IMR-90 (cell line): Measurements from ENCODE around the gene E2F4. TPM values are rescaled to one million over a fixed set of nuclear protein-coding genes. Genes with fewer than 3 reads are reported as not detected.

Source experiments
- ATAC-seq: fragments of 200-7000 bp; cut with Tn5 transposase; 2 replicates; pipeline ENCODE4 v1.9.1; 2020; ENCODE audit warnings: low read depth, mild to moderate bottlenecking, moderate library complexity
- BruUV-seq: library from RNA; stranded (reverse); fragments of 400-500 nt; replicated peaks from 2 replicates; lab custom pipeline; 2021; lab: Mats Ljungman, UMichigan
- CTCF ChIA-PET: fragments of 300-600 bp; formaldehyde crosslinking; extraction: SDS; loops from one replicate; lab custom pipeline; 2021; ENCODE audit warnings: antibody characterized with exemption; lab: Yijun Ruan, JAX
- POLR2A ChIA-PET: fragments of 300-600 bp; sonication (Branson Sonifier 250); formaldehyde crosslinking; loops from one replicate; lab custom pipeline; 2022; ENCODE audit warnings: antibody characterized with exemption; ENCODE audit not compliant: unreplicated experiment; lab: Charles Lee
- DNase-seq: peaks from one replicate; pipeline ENCODE4 v3.0.0; 2013
- H2AFZ ChIP-seq: replicated peaks from 2 replicates; pipeline ENCODE3; 2013; ENCODE audit warnings: low read length, mild to moderate bottlenecking; ENCODE audit not compliant: poor library complexity
- H2AK5ac ChIP-seq: 2 replicates; pipeline ENCODE4 v1.6.1; 2013; ENCODE audit warnings: low read depth, low read length, inconsistent platforms
- H2AK9ac ChIP-seq: replicated peaks from 2 replicates; pipeline ENCODE3; 2013; ENCODE audit warnings: mild to moderate bottlenecking, low read depth, low read length, moderate library complexity; ENCODE audit not compliant: poor library complexity
- H2BK120ac ChIP-seq: 2 replicates; pipeline ENCODE4 v1.6.1; 2013; ENCODE audit warnings: low read depth, low read length, inconsistent platforms
- H2BK15ac ChIP-seq: 3 replicates; pipeline ENCODE4 v1.6.1; 2013; ENCODE audit warnings: low read depth, low read length, inconsistent platforms
- H2BK20ac ChIP-seq: 2 replicates; pipeline ENCODE4 v1.6.1; 2013; ENCODE audit warnings: low read depth, mild to moderate bottlenecking, inconsistent platforms, low read length, moderate library complexity
- H2BK5ac ChIP-seq: 2 replicates; pipeline ENCODE4 v1.6.1; 2013; ENCODE audit warnings: mild to moderate bottlenecking, low read depth, low read length, inconsistent platforms; ENCODE audit not compliant: poor library complexity, severe bottlenecking
- H3K14ac ChIP-seq: replicated peaks from 2 replicates; pipeline ENCODE4 v1.6.1; 2013; ENCODE audit warnings: low read depth, low read length, inconsistent platforms
- H3K18ac ChIP-seq: 2 replicates; pipeline ENCODE4 v1.6.1; 2013; ENCODE audit warnings: low read depth, low read length, control low read depth
- H3K23ac ChIP-seq: 2 replicates; pipeline ENCODE4 v1.6.1; 2013; ENCODE audit warnings: low read depth, low read length, inconsistent platforms
- H3K27ac ChIP-seq: 2 replicates; pipeline ENCODE4 v1.5.1; 2013; ENCODE audit warnings: mild to moderate bottlenecking, control low read depth, low read length; ENCODE audit not compliant: insufficient read depth
- H3K27me3 ChIP-seq: 2 replicates; pipeline ENCODE4 v1.6.1; 2013; ENCODE audit warnings: low read length; ENCODE audit not compliant: control insufficient read depth, insufficient read depth
- H3K36me3 ChIP-seq: 2 replicates; pipeline ENCODE4 v1.6.1; 2013; ENCODE audit warnings: low read length, mixed read lengths; ENCODE audit not compliant: control insufficient read depth, insufficient read depth
- H3K4ac ChIP-seq: 2 replicates; pipeline ENCODE4 v1.6.1; 2013; ENCODE audit warnings: low read depth, low read length, inconsistent platforms
- H3K4me1 ChIP-seq: 2 replicates; pipeline ENCODE4 v1.6.1; 2013; ENCODE audit warnings: low read length, mixed read lengths; ENCODE audit not compliant: control insufficient read depth, insufficient read depth
- H3K4me2 ChIP-seq: 2 replicates; pipeline ENCODE4 v1.6.1; 2013; ENCODE audit warnings: low read depth, mild to moderate bottlenecking, control low read depth, low read length, moderate library complexity
- H3K4me3 ChIP-seq: 2 replicates; pipeline ENCODE4 v1.5.1; 2013; ENCODE audit warnings: low read depth, mild to moderate bottlenecking, control low read depth, low read length, moderate library complexity; ENCODE audit not compliant: insufficient read depth
- H3K56ac ChIP-seq: 2 replicates; pipeline ENCODE4 v1.6.1; 2013; ENCODE audit warnings: low read length, inconsistent platforms; ENCODE audit not compliant: insufficient read depth; ENCODE audit errors: extremely low read depth
- H3K79me1 ChIP-seq, 2 experiments: 2 replicates each; pipeline ENCODE4 v1.6.1; 2013; ENCODE audit warnings: low read length in 2 of 2, inconsistent platforms in 1 of 2, low read depth in 1 of 2
- H3K9ac ChIP-seq: 2 replicates; pipeline ENCODE4 v1.6.1; 2013; ENCODE audit warnings: low read depth, low read length, control low read depth
- H3K9me1 ChIP-seq: 2 replicates; pipeline ENCODE4 v1.6.1; 2013; ENCODE audit warnings: low read length, inconsistent platforms; ENCODE audit not compliant: insufficient read depth
- H3K9me3 ChIP-seq: 2 replicates; pipeline ENCODE4 v1.6.1; 2013; ENCODE audit warnings: low read length; ENCODE audit not compliant: control insufficient read depth, insufficient read depth
- H4K20me1 ChIP-seq: 2 replicates; pipeline ENCODE4 v1.6.1; 2013; ENCODE audit warnings: low read length, inconsistent platforms; ENCODE audit not compliant: insufficient read depth
- H4K5ac ChIP-seq: 2 replicates; pipeline ENCODE4 v1.6.1; 2013; ENCODE audit warnings: mild to moderate bottlenecking, low read depth, low read length, control low read depth
- H4K8ac ChIP-seq, 2 experiments: 2 replicates each; pipeline ENCODE4 v1.6.1; 2013; ENCODE audit warnings: low read depth in 2 of 2, low read length in 2 of 2, control low read depth in 1 of 2, inconsistent platforms in 1 of 2
- H4K91ac ChIP-seq: 2 replicates; pipeline ENCODE4 v1.6.1; 2013; ENCODE audit warnings: low read depth, low read length, inconsistent platforms; ENCODE audit not compliant: insufficient read depth
- RAD21 ChIP-seq: IDR thresholded peaks from 2 replicates; pipeline ENCODE4 v1.6.1; 2012; ENCODE audit warnings: low read length, improper control_type of control experiment
- SMC3 ChIP-seq: fragments of 150-350 bp; IDR thresholded peaks from 2 replicates; pipeline ENCODE4 v1.6.1; 2016; ENCODE audit warnings: low read depth, mild to moderate bottlenecking, antibody characterized with exemption, low read length, moderate library complexity
- WGBS, 2 experiments: methylation state at CpG; one replicate each; pipeline versions ENCODE4 v1.1.5 to v1.1.7; 2013; ENCODE audit warnings: missing lambda C conversion rate in 2 of 2; ENCODE audit not compliant: insufficient read length in 1 of 2; ENCODE audit errors: extremely low coverage in 2 of 2; 5-methylcytosine and 5-hydroxymethylcytosine counted together
- dilution Hi-C: fragments of 300-500 bp; cut with HindIII; formaldehyde crosslinking; loops from one replicate; pipeline ENCODE4 v1.14.3; 2018; ENCODE audit warnings: low sequenced_read_pairs; ENCODE audit not compliant: unreplicated experiment
- in situ Hi-C: fragments of 300-500 bp; cut with MboI; formaldehyde crosslinking; loops from 3 replicates; pipeline ENCODE4 v1.14.3; 2019; ENCODE audit warnings: low sequenced_read_pairs, inconsistent platforms, mixed read lengths
- intact Hi-C: fragments of 100-400 bp; cut with micrococcal nuclease; formaldehyde crosslinking; loops from 2 replicates; pipeline ENCODE4 v1.10.0; 2022
- polyA plus RNA-seq, 3 experiments: library from polyadenylated mRNA; depleted of rRNA; stranded (reverse); fragments of >200 nt; gene quantifications; 2 replicates each; pipeline ENCODE4 v1.2.3, GENCODE V29; 2012; ENCODE audit warnings: low replicate concordance in 1 of 3
- total RNA-seq: library from RNA; depleted of rRNA; stranded (reverse); fragments of >200 nt; gene quantifications from 2 replicates; pipeline ENCODE4 v1.2.3, GENCODE V29; 2012
- TF ChIP-seq, protein P1 (sequence below): conservative IDR thresholded peaks from 2 replicates; pipeline ENCODE4 v1.5.1; 2012; ENCODE audit warnings: mild to moderate bottlenecking, low read depth, low read length, improper control_type of control experiment
- TF ChIP-seq, protein P2 (sequence below): fragments of 150-350 bp; IDR thresholded peaks from 2 replicates; pipeline ENCODE4 v1.6.1; 2017; ENCODE audit warnings: mild to moderate bottlenecking, antibody characterized with exemption, low read length, low read depth

E2F4 gene
- total and polyA plus RNA-seq, 2 of the 4 experiments (the other 2 are of a cell fraction), result 63.4 to 103 TPM

GRCh38 chr16:67198238-67198734, 6.3 kb downstream of the E2F4 start:
- H3K79me1 ChIP-seq, result peaks cover 16 to 36% of the 10 kb centered on the region in 2 experiments
- H3K23ac ChIP-seq, result no peak overlapping the region
- no peak overlapping the region for H3K4ac ChIP-seq
- peak; percentile 64 for ATAC-seq
- H2AFZ ChIP-seq, result no peak overlapping the region
- H2AK5ac ChIP-seq, result no peak overlapping the region
- no peak overlapping the region for H2BK5ac ChIP-seq
- H3K4me3 ChIP-seq, result no peak overlapping the region
- peaks cover 2% of the 10 kb centered on the region; the same call in 1 of the 2 replicates for H3K4me1 ChIP-seq
- peaks cover 21% of the 10 kb centered on the region for H4K20me1 ChIP-seq
- no peak overlapping the region for H3K9ac ChIP-seq
- H4K91ac ChIP-seq, result no peak overlapping the region
- H3K18ac ChIP-seq, result no peak overlapping the region
- peaks cover 69% of the 10 kb centered on the region for H3K36me3 ChIP-seq
- WGBS, 2 experiments, result 77% methylated on average over 4 of the region's 12 CpGs; no CpG with 5 or more reads in 1 of the 2 experiments
- TSS peak; percentile 77 for BruUV-seq
- TF ChIP-seq, protein P1, sequence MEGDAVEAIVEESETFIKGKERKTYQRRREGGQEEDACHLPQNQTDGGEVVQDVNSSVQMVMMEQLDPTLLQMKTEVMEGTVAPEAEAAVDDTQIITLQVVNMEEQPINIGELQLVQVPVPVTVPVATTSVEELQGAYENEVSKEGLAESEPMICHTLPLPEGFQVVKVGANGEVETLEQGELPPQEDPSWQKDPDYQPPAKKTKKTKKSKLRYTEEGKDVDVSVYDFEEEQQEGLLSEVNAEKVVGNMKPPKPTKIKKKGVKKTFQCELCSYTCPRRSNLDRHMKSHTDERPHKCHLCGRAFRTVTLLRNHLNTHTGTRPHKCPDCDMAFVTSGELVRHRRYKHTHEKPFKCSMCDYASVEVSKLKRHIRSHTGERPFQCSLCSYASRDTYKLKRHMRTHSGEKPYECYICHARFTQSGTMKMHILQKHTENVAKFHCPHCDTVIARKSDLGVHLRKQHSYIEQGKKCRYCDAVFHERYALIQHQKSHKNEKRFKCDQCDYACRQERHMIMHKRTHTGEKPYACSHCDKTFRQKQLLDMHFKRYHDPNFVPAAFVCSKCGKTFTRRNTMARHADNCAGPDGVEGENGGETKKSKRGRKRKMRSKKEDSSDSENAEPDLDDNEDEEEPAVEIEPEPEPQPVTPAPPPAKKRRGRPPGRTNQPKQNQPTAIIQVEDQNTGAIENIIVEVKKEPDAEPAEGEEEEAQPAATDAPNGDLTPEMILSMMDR, result peak; percentile 77
- TF ChIP-seq RAD21, result peak; percentile 50
- TF ChIP-seq SMC3, result peak; percentile 45
- TF ChIP-seq, protein P2, sequence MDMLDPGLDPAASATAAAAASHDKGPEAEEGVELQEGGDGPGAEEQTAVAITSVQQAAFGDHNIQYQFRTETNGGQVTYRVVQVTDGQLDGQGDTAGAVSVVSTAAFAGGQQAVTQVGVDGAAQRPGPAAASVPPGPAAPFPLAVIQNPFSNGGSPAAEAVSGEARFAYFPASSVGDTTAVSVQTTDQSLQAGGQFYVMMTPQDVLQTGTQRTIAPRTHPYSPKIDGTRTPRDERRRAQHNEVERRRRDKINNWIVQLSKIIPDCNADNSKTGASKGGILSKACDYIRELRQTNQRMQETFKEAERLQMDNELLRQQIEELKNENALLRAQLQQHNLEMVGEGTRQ, result no peak
- peak overlapping the region; percentile 70 for H2AK9ac ChIP-seq
- DNase-seq, result peak; percentile 29
- intact Hi-C loops, result no loop called here
- H3K14ac ChIP-seq, result no peak overlapping the region
- no peaks in the 10 kb centered on the region for H3K9me3 ChIP-seq
- H3K9me1 ChIP-seq, result peaks cover 4% of the 10 kb centered on the region; the same call in 1 of the 2 replicates
- H3K27ac ChIP-seq, result no peak overlapping the region
- no peak overlapping the region for H2BK20ac ChIP-seq
- dilution Hi-C loops, result no loop called here
- H3K27me3 ChIP-seq, result no peaks in the 10 kb centered on the region
- H3K56ac ChIP-seq, result no peak overlapping the region
- CTCF ChIA-PET, result interaction anchor here (1.1 kb wide), 1 partner anchor 13 kb away, joined by 3 read pairs; no protein-coding TSS in a partner anchor
- in situ Hi-C loops, result no loop called here
- H4K5ac ChIP-seq, result no peak overlapping the region
- H2BK120ac ChIP-seq, result no peak overlapping the region
- H3K4me2 ChIP-seq, result no peak overlapping the region
- POLR2A ChIA-PET, result interaction anchor here (0.9 kb wide), 1 partner anchor 28 kb away, joined by 5 read pairs; the partner anchor contains the start of gene TMEM208
- no peak overlapping the region for H2BK15ac ChIP-seq
- no peak overlapping the region for H4K8ac ChIP-seq
